IPS-NIHi11 (cell line): ENCODE measurements around the gene SERPINA3.

Experiments
- DNase-seq: peaks from one replicate; pipeline ENCODE4 v3.0.0; 2012; ENCODE audit warnings: mixed read lengths, low spot score

The SERPINA3 gene

GRCh38 chr14:94656043-94656442 is 43.9 kb downstream of the SERPINA3 start:
- no peak for DNase-seq

- DNase-seq: no peak
Observed at GRCh38 chr14:94659256-94659655, 47.1 kb downstream of the SERPINA3 start.

- DNase-seq: no peak
Observed at GRCh38 chr14:94659901-94660300, 47.7 kb downstream of the SERPINA3 start.

- DNase-seq: no peak
Observed at GRCh38 chr14:94660306-94660946, 48.2 kb downstream of the SERPINA3 start.

GRCh38 chr14:94663538-94663937 is 51.3 kb downstream of the SERPINA3 start:
- no peak for DNase-seq

GRCh38 chr14:94663965-94664704 is 51.9 kb downstream of the SERPINA3 start:
- DNase-seq: no peak

GRCh38 chr14:94665121-94665520 is 52.9 kb downstream of the SERPINA3 start:
- DNase-seq: no peak

- DNase-seq: no peak
Observed at GRCh38 chr14:94665544-94665943, 53.4 kb downstream of the SERPINA3 start.

GRCh38 chr14:94670692-94671285 is 58.6 kb downstream of the SERPINA3 start:
- DNase-seq: no peak

- no peak for DNase-seq
Observed at GRCh38 chr14:94671870-94672444, 59.8 kb downstream of the SERPINA3 start.

- no peak for DNase-seq
Observed at GRCh38 chr14:94673071-94673470, 60.9 kb downstream of the SERPINA3 start.
